ENCODE data around the gene PPP1R13B. TPM values are rescaled to one million over a fixed set of nuclear protein-coding genes. Genes with fewer than 3 reads are reported as not detected.

PPP1R13B gene
- total and polyA plus RNA-seq, 8 donors = 20.9 to 33.9 (median 26.9) TPM

DNA sequence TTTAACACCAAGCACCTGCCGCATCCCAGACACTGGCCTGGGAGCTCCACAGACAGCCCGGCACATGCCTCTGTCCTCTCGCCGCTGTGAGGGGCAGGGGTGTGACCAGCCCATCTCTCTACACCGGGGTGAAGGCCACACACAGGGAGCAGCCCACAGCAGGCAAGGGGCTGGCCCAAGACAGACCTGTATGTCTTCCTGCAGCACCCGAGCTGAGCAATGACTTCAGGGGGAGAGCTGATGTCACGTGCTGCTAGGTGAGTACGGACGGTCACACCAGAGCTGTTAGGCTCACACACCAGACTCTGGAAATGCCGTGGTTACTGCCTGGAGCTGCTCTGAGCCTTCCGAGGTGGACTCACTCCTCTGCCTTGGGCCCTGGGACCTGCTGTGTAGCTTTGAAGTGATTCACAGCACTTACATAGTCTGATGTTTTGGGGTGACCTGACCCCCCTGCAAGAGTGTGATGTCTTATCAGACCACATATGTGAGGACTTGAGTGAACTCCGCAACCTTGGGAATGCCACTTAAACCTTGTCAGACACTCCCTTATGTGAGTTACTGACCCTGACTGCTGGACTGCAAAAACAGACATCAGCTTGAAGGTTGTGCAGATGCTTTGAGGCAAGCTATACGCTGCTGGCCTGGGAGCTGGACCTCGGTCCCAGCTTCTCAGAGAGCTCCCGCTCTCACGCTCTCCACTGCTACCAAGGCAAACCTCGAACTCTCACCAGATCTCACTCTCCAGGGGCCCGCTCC, 133.9 kb downstream of the PPP1R13B start:
- no peaks in the 10 kb centered on the region for H3K9me3 ChIP-seq
- no peak overlapping the region for H3K27ac ChIP-seq
- no peak for FAIRE-seq
- H3K27me3 ChIP-seq = no peaks in the 10 kb centered on the region
- TF ChIP-seq, protein P1, sequence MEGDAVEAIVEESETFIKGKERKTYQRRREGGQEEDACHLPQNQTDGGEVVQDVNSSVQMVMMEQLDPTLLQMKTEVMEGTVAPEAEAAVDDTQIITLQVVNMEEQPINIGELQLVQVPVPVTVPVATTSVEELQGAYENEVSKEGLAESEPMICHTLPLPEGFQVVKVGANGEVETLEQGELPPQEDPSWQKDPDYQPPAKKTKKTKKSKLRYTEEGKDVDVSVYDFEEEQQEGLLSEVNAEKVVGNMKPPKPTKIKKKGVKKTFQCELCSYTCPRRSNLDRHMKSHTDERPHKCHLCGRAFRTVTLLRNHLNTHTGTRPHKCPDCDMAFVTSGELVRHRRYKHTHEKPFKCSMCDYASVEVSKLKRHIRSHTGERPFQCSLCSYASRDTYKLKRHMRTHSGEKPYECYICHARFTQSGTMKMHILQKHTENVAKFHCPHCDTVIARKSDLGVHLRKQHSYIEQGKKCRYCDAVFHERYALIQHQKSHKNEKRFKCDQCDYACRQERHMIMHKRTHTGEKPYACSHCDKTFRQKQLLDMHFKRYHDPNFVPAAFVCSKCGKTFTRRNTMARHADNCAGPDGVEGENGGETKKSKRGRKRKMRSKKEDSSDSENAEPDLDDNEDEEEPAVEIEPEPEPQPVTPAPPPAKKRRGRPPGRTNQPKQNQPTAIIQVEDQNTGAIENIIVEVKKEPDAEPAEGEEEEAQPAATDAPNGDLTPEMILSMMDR (IDR thresholded peaks at IDR 0.05) = no peak
- DNase-seq = peak in 1 of 6 donors; percentile 60
- H3K36me3 ChIP-seq = no peaks in the 10 kb centered on the region
- H3K4me1 ChIP-seq = peaks cover 4 to 8% (median 6%) of the 10 kb centered on the region in 3 donors
- no peak overlapping the region for H3K4me3 ChIP-seq
- intact Hi-C loops (cut with DNase I) = no loop called here
- no peak for ATAC-seq
- 79 to 80% methylated on average over 18 of the region's 18 CpGs for WGBS, 2 donors

DNA sequence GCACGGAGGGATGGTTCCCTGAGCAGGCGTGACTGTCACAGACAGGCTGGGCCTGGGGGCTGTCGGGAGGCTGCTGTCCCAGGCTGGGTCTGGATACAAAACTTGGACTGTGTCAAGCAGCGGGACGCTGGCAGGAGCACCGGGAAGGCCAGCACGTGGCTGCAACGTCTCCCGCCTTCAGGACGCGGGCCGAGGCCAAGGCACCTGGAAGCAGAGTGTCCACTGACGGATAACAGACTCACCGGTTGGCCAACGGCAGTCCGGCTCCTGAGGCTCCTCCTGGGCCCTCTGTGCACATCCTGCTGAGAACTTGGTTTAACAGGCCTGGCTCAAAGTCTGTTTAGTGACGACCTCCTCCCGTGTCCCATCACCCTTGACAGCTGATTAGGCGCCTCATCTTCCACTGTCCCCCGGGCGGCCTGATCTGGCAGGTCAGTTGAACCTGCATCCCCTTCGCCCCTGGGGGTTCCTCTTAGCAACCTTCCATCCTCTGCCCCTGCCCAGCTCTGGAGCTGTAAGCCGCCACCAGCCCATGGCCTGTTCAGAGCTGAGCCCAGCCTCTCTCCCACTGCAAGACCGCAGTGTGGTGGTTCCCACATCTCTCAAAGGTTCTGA, 134.6 kb downstream of the PPP1R13B start:
- H3K27me3 ChIP-seq = no peaks in the 10 kb centered on the region
- TF ChIP-seq, protein P1 (IDR thresholded peaks at IDR 0.05) = no peak

DNA sequence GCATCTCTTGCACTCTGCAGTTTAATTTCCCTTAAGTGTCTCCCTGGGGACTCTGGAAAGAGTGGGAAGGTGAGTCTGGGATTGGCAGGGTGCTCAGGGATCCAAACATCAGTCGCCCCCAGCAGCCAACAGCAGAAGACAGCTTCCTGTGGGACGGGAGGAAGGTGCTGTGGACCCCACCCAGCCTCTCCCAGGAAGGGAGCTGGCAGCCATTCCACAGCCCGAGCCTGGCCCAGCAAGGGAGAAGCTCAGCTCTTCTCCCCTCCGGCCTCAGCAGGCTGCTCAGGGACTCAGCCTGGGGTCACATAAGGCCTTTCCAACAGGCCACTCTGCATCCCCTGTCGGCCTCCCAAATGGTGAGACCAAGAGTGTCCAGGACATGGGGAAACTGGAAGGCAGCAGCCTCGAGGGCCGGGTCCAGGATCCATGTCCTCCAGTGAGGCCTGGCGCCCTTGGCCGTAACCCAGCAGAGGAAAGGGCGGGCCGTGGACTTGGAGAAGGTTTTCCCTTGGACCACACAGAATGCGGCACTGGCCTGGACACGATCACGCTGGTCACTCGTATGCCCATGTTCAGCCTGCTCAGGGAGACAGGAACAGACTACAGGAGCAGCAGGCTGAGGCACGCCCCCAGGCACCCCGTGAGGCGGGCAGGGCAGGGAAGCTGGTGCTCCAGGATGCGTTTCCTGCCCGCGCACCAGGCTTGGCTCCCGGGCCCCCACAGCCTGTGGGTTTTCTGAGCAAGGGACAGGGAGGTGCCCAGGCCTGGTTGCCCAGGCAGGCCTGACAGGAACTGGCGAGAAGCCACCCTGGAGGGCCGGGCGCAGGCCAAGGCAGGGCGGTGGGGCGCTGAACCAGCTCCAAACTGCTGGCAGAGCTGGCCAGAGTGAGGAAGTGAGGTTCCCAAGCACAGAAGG, 135.6 kb downstream of the PPP1R13B start:
- TF ChIP-seq, protein P1 (IDR thresholded peaks at IDR 0.05) = no peak
- no peak for FAIRE-seq
- intact Hi-C loops (cut with DNase I) = no loop called here
- no peaks in the 10 kb centered on the region for H3K27me3 ChIP-seq
- DNase-seq = peak in 3 of 6 donors; percentile 59 to 82 (median 65)
- no peaks in the 10 kb centered on the region for H3K9me3 ChIP-seq
- H3K4me1 ChIP-seq = peaks cover 4 to 8% (median 6%) of the 10 kb centered on the region in 3 donors
- WGBS, 2 donors = 57 to 61% methylated on average over 27 of the region's 27 CpGs
- peak overlapping the region; percentile 26 to 58 (median 39) for H3K27ac ChIP-seq
- no peak overlapping the region for H3K4me3 ChIP-seq
- ATAC-seq = peak in 1 of 4 donors; percentile 1
- H3K36me3 ChIP-seq = no peaks in the 10 kb centered on the region

More for the DNA sequence above, 134.6 kb downstream of the PPP1R13B start:
- Histone ChIP-seq H3K4me3 (no peak overlapping the region), H3K9me3 (no peaks in the 10 kb centered on the region), H3K36me3 (no peaks in the 10 kb centered on the region), H3K4me1 (peaks cover 4 to 8% (median 6%) of the 10 kb centered on the region in 3 donors), H3K27ac (peak overlapping the region in 3 of 4 donors; percentile 9 to 58 (median 33))
- no peak for FAIRE-seq
- DNase-seq = peak in 1 of 6 donors; percentile 79
- no peak for ATAC-seq
- 67 to 69% methylated on average over 24 of the region's 24 CpGs for WGBS, 2 donors
- intact Hi-C loops (cut with DNase I) = no loop called here

DNA sequence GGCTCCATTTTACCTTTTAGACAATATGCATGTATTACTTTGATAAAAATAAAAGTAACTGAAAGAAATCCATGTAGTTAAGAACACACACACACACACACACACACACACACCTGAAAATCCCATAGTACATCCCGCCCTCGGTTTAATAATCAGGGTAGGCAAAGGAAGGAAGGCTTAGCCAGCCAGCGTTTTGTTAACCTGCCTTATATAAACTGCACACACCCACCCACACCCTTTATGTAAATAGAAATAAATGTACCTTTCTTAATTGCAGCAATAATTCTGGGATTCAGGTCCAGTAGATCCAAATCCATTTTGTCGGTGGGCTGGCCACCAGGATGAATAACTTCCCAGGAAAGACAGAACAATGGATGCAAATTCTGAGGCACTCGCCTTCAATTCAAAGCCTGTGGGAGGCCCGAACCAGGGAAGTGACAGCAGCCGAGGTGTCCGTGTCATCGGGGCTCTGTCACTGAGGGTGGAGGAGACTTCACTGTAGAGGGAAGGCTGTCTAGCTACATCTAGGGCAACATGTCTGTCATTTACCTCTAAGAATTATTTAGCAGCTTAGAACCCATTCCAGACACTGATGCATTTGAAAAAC, 136.5 kb downstream of the PPP1R13B start:
- DNase-seq = peak in 2 of 6 donors; percentile 7 to 12
- ATAC-seq = no peak
- Histone ChIP-seq H3K4me3 (no peak overlapping the region), H3K4me1 (peaks cover 4 to 8% (median 6%) of the 10 kb centered on the region in 3 donors), H3K27me3 (no peaks in the 10 kb centered on the region), H3K36me3 (no peaks in the 10 kb centered on the region), H3K27ac (no peak overlapping the region), H3K9me3 (no peaks in the 10 kb centered on the region)
- TF ChIP-seq, protein P1 (IDR thresholded peaks at IDR 0.05) = no peak
- WGBS, 2 donors = 67 to 68% methylated on average over 9 of the region's 9 CpGs
- no peak for FAIRE-seq
- intact Hi-C loops (cut with DNase I) = no loop called here
